GM12865 (cell line): Measurements from ENCODE around the gene PLPP7.

Source experiments
- DNase-seq: peaks from one replicate; pipeline ENCODE4 v3.0.0; 2010; ENCODE audit warnings: low read depth
- H3K4me3 ChIP-seq: 2 replicates; pipeline ENCODE4 v1.5.1; 2011; ENCODE audit warnings: mild to moderate bottlenecking, low read depth, low read length, control low read depth
- TF ChIP-seq, protein P1 (sequence below): IDR thresholded peaks from 2 replicates; pipeline ENCODE4 v1.5.1; 2011; ENCODE audit warnings: low read length, control low read depth, low read depth, inconsistent platforms; ENCODE audit not compliant: insufficient read depth; ENCODE audit errors: missing control alignments

PLPP7 gene

DNA sequence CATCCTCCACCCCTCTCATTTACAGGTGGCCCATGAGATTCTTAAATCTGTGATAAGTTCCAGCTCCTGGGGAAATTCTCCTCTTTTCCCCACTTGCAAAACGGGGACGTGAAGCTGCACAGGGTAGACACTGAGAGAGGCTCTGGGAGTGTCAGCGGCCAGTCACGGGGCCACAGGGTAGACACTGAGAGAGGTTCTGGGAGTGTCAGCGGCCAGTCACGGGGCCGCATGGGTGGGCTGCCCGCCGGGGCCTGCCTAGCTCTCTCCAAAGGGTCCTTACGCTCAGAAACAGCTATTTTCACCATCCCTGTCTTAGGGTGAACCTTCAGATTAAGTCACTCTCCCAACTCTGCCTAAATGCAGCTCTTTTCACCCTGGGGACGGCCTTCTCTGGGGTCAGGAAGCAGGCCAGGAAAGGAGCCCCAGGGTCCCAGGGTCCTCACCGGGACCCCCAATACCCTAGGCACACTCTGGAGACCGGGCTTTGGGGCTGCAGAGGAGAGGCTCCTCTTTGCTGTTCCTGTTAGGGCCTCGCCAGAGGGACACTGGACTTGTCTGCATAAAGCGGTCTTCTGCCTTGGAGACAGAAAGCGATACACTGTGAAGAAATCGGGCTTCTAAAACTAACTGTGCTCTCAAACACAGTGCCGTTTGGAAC, 14.7 kb upstream of the PLPP7 start:
- TF ChIP-seq, protein P1, sequence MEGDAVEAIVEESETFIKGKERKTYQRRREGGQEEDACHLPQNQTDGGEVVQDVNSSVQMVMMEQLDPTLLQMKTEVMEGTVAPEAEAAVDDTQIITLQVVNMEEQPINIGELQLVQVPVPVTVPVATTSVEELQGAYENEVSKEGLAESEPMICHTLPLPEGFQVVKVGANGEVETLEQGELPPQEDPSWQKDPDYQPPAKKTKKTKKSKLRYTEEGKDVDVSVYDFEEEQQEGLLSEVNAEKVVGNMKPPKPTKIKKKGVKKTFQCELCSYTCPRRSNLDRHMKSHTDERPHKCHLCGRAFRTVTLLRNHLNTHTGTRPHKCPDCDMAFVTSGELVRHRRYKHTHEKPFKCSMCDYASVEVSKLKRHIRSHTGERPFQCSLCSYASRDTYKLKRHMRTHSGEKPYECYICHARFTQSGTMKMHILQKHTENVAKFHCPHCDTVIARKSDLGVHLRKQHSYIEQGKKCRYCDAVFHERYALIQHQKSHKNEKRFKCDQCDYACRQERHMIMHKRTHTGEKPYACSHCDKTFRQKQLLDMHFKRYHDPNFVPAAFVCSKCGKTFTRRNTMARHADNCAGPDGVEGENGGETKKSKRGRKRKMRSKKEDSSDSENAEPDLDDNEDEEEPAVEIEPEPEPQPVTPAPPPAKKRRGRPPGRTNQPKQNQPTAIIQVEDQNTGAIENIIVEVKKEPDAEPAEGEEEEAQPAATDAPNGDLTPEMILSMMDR: no peak
- peak overlapping the region; percentile 79 for H3K4me3 ChIP-seq
- peak; percentile 60 for DNase-seq

DNA sequence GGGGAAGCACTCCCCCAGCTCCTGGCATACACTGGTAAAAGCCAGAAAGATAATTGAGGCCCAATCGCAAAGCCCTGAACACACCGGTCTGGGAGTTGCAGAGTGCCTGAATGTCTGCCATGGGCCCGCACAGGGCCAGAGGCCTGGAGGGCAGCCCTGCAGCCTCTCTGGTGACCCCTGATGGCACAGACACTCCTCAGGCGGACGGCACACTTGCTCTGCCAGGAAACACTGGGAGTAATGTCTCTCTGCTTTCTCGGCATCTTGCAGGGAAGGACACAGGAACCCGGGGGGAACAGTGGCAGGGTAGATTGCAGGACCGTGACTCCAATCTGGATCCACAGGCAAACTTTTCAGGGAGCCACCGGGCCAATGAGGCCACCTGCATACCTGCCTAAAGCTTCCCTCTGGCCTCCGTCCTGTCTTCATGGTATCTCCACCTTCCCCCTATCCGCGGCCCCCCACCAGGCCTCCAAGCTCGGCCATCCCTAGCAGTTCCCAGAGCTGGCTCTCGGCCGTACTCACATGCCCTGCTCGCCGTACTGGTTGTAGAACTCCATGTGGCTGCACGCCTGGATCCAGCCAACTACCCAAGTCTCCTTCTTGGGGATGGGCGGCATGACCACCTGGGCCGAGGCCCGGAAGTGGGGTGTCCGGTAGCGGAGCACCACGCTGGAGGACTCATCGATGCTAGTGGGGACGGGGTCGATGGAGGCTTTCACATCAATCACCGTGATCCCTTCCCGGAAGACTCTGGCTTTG, 14.0 kb upstream of the PLPP7 start:
- TF ChIP-seq, protein P1: peak; percentile 59
- peak overlapping the region; percentile 79 for H3K4me3 ChIP-seq
- DNase-seq: peak; percentile 76

DNA sequence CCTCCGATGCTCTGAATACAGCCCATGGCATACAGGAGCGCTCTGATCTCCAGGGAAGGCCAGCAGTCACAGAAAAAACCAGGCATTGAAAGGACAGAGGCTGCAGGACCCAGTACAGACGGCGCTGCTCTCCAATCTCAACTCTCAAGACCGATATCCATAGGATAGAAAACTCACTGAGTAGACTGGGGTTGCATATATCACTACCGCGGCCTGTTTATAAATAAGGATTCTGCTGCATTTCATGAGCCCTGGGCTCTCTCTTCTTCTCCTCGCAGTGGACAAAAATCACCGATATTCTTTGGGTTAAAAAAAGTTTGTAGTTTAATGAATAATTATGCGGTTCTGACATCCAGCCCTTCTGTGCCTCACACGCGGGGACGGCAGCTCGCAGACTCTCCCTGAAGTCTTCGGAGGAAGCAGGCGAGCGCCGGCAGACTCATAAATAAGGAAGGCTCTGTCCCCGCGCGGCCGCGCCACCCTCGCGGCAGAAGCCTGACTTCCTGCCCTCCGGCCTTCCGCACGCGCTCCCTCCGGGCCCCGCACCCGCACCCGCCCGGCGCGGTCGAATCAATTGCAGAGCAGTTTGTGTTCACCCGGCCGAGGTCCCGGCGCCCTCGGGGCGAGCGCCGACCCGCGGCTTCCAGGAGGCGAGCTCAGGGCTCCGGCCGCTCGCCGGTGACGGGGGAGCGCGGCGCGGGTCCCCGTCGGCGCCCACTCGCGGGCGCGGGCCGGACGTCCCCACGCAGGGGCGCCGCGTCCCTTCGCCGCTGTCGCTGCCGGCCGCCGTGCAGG, 13.2 kb upstream of the PLPP7 start, which contains the start of gene FAM78A:
FAM78A (minus strand) TSS at position 417 of the 795 bp plus-strand sequence; CDS start at position 86, 331 bp downstream.
- TF ChIP-seq, protein P1: no peak
- DNase-seq: peak; percentile 72
- peak within 1 kb of the TSS; percentile 79 for H3K4me3 ChIP-seq

DNA sequence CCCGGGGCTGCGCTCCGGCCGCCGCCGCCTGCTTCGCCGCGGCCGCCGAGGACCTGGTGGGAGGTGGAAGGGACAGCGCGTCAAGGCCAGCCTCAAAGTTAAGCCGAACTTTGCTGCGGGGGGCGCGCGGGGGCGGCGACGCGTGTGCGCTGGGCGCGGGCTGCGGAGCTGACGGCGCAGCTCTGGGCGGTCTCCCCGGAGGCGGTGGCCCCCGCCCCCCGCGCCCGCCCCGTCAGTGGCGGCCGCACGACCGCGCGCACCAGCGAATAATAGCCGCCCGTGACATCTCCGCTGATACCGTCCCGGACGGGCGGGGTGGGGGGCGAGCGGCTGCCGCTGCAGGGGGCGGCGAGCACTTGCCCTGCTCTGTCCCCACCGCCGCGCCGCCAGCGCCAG, 12.6 kb upstream of the PLPP7 start:
- peak overlapping the region; percentile 68 for H3K4me3 ChIP-seq
- peak; percentile 40 for DNase-seq
- TF ChIP-seq, protein P1: no peak

DNA sequence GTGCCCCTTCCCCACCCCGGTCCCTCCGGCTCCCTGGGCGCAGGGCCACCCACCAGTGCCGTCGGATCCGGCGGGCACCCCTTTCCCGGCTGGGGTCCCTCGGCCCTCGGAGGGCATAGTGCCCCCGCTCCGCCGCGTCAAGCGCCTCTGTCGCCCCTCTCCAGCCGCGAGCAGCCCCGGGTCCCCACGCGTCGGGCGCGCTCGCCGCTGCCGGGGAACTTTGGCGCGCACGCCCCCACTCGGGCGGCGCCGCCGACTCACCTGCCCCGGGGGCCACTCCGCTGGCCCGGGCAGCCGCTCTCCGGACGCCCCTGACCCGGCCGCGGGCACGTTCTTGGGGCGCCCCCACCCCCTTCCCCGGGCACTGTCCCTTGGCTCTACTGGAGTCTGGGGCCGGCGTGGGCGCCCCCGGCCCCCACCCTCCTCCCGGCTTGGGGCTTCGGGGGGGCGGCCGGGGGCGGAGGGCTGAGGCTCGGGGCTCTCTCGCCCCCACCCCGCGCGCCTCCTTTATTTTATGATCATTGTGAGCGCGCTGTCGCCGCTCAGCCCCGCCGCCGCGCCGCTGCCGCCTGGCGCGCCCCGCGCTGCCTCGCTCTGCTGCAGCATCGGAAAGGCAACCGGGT, 12.1 kb upstream of the PLPP7 start:
- TF ChIP-seq, protein P1: no peak
- DNase-seq: no peak

DNA sequence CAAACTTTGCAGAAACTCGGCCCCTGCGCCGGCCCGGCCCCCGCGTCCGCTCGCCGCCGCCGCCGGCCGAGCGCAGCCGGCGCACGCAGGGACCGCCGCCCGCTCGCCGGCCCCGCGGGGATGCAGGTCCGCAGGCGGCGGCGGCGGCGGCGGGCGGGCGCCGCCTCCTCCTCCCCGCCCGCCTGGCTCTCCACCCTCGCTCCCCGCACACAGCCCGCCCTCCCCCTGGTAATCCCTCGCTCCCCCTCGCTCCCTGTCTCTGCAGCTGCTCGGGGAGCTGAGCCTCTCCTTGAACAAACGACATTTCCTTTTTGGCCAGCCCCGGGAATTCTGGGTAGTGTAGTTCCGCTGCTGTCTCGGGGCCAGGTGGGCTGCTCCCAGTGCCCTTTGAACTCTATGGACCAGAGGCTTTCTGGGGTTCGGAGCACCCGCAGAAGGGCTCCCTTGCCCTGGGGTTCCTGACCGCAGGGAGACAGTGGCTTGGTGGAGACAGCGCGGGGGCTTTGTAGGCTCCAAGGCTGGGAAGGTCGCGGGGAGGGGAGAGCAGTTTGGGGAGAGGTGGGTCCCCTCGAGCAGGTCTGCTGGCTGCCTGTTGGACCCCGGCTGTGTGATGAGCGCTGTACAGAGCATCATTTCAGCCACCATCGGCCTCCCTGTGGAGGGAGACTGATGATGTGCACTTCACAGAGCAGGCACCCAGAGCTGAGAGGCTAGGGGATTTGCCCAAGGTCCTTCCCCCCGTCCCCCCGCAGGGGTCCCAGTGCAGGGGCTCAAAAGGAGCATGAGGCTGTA, 11.4 kb upstream of the PLPP7 start:
- H3K4me3 ChIP-seq: peak overlapping the region; percentile 68
- TF ChIP-seq, protein P1: no peak
- peak; percentile 83 for DNase-seq

More for the DNA sequence above, 12.1 kb upstream of the PLPP7 start:
- peak overlapping the region; percentile 68 for H3K4me3 ChIP-seq
